ENCODE results near the gene MYO10. TPM values are rescaled to one million over a fixed set of nuclear protein-coding genes. Genes with fewer than 3 reads are reported as not detected.

Gene MYO10
- total RNA-seq, 4 donors from 2014 or later: 51.6 to 190 (median 72.9) TPM

DNA sequence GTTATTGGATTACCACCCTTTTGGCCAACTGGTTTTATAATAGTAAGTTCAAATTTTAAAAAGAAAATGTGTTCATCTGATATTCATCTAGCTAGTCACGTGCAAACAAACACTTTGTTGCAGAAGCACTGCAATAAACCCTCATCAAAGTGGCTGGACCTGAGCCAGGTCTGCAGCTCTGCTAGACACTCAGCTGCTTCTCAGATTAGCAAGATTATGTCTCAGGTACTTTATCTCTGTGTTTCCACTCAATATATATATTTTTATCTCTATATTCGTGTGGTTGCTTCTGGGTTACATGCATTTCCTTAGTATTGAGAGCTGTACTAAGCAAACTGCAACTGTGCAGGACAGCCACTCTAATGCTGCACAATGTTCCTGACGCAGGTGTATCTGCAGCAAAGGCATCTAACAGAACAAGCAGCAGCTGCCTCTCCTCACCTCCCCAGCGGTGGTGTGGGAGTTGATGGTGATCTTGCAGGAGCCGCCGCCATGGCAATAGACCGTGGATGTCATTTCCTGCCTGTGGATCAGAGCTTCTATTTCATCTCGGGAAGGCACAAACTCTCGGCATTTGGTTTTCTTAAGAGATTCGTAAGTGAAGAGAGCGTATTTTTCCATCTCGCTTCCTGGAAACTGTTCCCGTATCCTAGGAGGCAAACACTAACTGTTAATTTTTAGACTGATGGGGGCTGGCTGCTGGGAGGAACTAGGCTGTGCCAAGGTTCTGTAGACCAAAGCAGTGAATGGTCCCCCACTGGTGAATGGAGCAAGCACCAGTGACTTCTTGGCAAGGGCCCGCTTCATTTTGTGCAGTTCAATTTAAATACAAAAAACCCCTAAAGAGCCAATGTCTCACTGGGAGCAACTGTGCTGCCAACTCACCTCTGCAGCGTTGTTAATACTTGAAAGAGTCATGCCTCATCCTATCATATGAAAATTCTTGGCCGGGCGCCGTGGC lies 262.6 kb downstream of the MYO10 start:
- 20 to 75% methylated on average over 1 to 18 of the region's 18 CpGs for WGBS, 2 donors (ENCODE audit: low coverage in 1 of 2)
- H3K27me3 ChIP-seq: no peaks in the 10 kb centered on the region
- in situ Hi-C loops (cut with MboI; ENCODE audit: low pct_ligation_motif_present in 1 of 4, low pct_unique_long_range_greater_than_20kb in 1 of 4, low sequenced_read_pairs in 3 of 4) (loop anchor here in 2 of 4 donors (25.0 kb wide), 2 partner anchors 186 to 511 kb away; no protein-coding TSS in a partner anchor), intact Hi-C loops (cut with DNase I; ENCODE audit: low total_unique reads) (no loop called here)
- no peak overlapping the region for H3K4me3 ChIP-seq
- no peak for TF ChIP-seq POLR2AphosphoS5 (IDR thresholded peaks at IDR 0.05)
- TF ChIP-seq POLR2A (IDR thresholded peaks at IDR 0.05): no peak
- TF ChIP-seq, protein P1, sequence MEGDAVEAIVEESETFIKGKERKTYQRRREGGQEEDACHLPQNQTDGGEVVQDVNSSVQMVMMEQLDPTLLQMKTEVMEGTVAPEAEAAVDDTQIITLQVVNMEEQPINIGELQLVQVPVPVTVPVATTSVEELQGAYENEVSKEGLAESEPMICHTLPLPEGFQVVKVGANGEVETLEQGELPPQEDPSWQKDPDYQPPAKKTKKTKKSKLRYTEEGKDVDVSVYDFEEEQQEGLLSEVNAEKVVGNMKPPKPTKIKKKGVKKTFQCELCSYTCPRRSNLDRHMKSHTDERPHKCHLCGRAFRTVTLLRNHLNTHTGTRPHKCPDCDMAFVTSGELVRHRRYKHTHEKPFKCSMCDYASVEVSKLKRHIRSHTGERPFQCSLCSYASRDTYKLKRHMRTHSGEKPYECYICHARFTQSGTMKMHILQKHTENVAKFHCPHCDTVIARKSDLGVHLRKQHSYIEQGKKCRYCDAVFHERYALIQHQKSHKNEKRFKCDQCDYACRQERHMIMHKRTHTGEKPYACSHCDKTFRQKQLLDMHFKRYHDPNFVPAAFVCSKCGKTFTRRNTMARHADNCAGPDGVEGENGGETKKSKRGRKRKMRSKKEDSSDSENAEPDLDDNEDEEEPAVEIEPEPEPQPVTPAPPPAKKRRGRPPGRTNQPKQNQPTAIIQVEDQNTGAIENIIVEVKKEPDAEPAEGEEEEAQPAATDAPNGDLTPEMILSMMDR (IDR thresholded peaks at IDR 0.05): no peak
- TF ChIP-seq EP300 (IDR thresholded peaks at IDR 0.05; ENCODE audit: low read depth): no peak
- H3K9me3 ChIP-seq: no peaks in the 10 kb centered on the region
- H3K4me1 ChIP-seq: peaks cover 0 to 3% (median 0%) of the 10 kb centered on the region in 4 donors
- no peak overlapping the region for H3K27ac ChIP-seq
- peak; percentile 53 for DNase-seq
- H3K36me3 ChIP-seq: peaks cover 0 to 9% (median 0%) of the 10 kb centered on the region in 4 donors

GRCh38 chr5:16671208-16671607 lies 264.9 kb downstream of the MYO10 start:
- intact Hi-C loops (cut with DNase I; ENCODE audit: low total_unique reads) (no loop called here), in situ Hi-C loops (cut with MboI; ENCODE audit: low pct_ligation_motif_present in 1 of 4, low pct_unique_long_range_greater_than_20kb in 1 of 4, low sequenced_read_pairs in 3 of 4) (loop anchor here in 2 of 4 donors (25.0 kb wide), 2 partner anchors 184 to 509 kb away; no protein-coding TSS in a partner anchor)
- H3K27ac ChIP-seq: no peak overlapping the region
- 58 to 69% methylated on average over 6 to 7 of the region's 7 CpGs for WGBS, 2 donors (ENCODE audit: low coverage in 1 of 2)
- H3K4me1 ChIP-seq: peaks cover 0 to 9% (median 6%) of the 10 kb centered on the region in 4 donors
- TF ChIP-seq, protein P1 (IDR thresholded peaks at IDR 0.05): no peak
- TF ChIP-seq EP300 (IDR thresholded peaks at IDR 0.05; ENCODE audit: low read depth) (no peak), POLR2AphosphoS5 (IDR thresholded peaks at IDR 0.05) (no peak), POLR2A (IDR thresholded peaks at IDR 0.05) (no peak)
- DNase-seq: no peak
- H3K4me3 ChIP-seq: no peak overlapping the region
- H3K36me3 ChIP-seq: peaks cover 0 to 18% (median 0%) of the 10 kb centered on the region in 4 donors
- no peaks in the 10 kb centered on the region for H3K27me3 ChIP-seq
- H3K9me3 ChIP-seq: no peaks in the 10 kb centered on the region

DNA sequence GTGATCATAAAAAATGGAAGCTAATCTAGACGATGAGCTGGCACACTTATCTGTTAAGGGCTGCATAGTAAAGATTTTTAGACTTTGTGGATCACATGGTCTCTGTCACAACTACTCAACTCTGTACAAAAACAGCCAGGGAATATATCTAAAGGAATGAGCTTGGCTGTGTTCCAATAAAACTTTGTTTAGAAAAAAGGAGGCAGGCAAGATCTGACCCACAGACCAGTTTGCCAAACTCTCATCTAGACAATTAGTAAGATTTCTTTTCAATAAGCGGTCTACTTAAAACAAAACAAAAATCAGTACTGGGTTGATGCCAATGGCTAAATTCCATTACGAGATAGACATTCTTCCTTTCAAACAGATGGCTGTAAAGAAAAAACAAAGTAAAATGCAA lies 266.3 kb downstream of the MYO10 start:
- H3K4me1 ChIP-seq: peaks cover 0 to 15% (median 6%) of the 10 kb centered on the region in 4 donors
- intact Hi-C loops (cut with DNase I; ENCODE audit: low total_unique reads): no loop called here

More for the DNA sequence above, 266.3 kb downstream of the MYO10 start:
- TF ChIP-seq, protein P1 (IDR thresholded peaks at IDR 0.05): no peak
- TF ChIP-seq EP300 (IDR thresholded peaks at IDR 0.05; ENCODE audit: low read depth): no peak
- TF ChIP-seq POLR2A (IDR thresholded peaks at IDR 0.05): no peak
- no peak for TF ChIP-seq POLR2AphosphoS5 (IDR thresholded peaks at IDR 0.05)
- H3K9me3 ChIP-seq: no peaks in the 10 kb centered on the region
- no peaks in the 10 kb centered on the region for H3K27me3 ChIP-seq
- H3K4me3 ChIP-seq: no peak overlapping the region
- H3K36me3 ChIP-seq: peaks cover 0 to 12% (median 0%) of the 10 kb centered on the region in 4 donors
- no peak for DNase-seq
- in situ Hi-C loops (cut with MboI; ENCODE audit: low pct_ligation_motif_present in 1 of 4, low pct_unique_long_range_greater_than_20kb in 1 of 4, low sequenced_read_pairs in 3 of 4): loop anchor here in 2 of 4 donors (10.0 to 25.0 kb wide), 3 partner anchors 182 to 507 kb away; no protein-coding TSS in a partner anchor
- H3K27ac ChIP-seq: no peak overlapping the region
- WGBS, 2 donors (ENCODE audit: low coverage in 1 of 2): 32 to 41% methylated on average over 3 of the region's 3 CpGs
